HG03469 (cell line): Measurements from ENCODE around the gene DTD1.
"Not testable (repeated sequence)": the region's sequence is repeated elsewhere in the genome, so short reads cannot be mapped to it uniquely, and the experiment has no call there.

Source experiments
- ATAC-seq: cut with Tn5 transposase; IDR thresholded peaks from one replicate; pipeline ENCODE4 v1.9.1; 2021; ENCODE audit warnings: mild to moderate bottlenecking, moderate library complexity, moderate number of reproducible peaks; ENCODE audit not compliant: unreplicated experiment

DTD1 gene

GRCh38 chr20:18783385-18783959 lies 195.6 kb downstream of the DTD1 start:
- ATAC-seq, result no peak

DNA sequence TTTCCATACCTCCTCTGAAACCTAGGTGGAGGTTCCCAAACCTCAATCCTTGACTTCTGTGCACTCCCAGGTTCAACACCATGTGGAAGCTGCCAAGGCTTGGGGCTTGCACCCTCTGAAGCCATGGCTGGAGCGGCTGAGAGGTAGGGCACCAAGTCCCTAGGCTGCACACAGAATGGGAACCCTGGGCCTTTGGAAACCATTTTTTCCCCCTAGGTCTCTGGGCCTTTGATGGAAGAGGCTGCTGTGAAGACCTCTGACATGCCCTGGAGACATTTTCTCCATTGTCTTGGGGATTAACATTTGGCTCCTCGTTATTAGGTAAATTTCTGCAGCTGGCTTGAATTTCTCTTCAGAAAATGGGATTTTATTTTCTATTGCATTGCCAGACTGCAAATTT lies 199.2 kb downstream of the DTD1 start:
- ATAC-seq, result not testable (repeated sequence)

- no peak for ATAC-seq
These were observed 200.2 kb downstream of the DTD1 start for GRCh38 chr20:18788021-18788420.

- no peak for ATAC-seq
These were observed 202.9 kb downstream of the DTD1 start for GRCh38 chr20:18790787-18791186.

- ATAC-seq, result peak; percentile 98
These were observed 206.0 kb downstream of the DTD1 start for GRCh38 chr20:18793625-18794427.

DNA sequence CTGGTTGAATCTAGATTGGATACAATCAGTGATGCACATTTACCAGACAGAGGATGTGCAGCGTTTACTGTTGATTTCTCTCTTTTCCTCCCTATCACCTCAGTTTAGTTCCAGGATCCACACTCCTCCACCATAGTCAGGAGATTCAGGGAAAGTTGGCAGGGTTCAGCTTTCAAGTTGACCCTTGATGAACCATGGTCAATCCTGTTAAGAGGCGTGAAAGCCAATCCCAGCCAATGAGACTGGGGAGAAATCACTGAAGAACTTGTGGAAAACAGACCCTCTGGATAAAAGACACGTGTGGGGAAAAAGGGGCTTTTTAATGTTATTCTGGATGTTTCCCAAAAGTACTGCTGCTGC lies 206.6 kb downstream of the DTD1 start:
- ATAC-seq, result no peak

GRCh38 chr20:18795366-18795765 lies 207.5 kb downstream of the DTD1 start:
- no peak for ATAC-seq

DNA sequence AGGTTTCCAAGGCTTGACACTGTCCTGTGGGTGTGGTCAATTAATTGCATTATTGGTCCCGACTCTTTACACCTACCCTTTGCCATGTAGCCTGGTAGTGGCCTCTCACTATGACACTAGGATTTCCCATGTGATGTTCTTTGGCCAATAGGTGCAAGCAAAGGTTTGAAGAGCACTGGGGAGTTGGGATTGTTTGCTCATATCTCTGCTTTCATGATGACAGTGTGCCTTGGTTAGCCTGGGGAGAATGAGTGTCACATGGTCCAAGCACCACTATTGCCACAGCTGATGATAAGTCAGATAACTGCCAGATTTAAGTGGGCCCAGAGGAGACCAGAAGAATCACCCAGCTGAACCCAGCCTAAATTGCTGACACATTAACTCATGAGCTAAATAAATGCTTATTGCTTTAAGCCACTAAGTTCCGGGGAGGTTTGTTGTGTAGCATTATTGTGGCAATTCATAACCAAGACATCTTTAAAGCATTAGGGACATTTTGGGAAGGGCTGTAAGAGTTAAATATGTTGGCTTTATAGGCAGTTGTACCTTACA lies 208.5 kb downstream of the DTD1 start:
- no peak for ATAC-seq

GRCh38 chr20:18801516-18801915 lies 213.7 kb downstream of the DTD1 start:
- no peak for ATAC-seq

DNA sequence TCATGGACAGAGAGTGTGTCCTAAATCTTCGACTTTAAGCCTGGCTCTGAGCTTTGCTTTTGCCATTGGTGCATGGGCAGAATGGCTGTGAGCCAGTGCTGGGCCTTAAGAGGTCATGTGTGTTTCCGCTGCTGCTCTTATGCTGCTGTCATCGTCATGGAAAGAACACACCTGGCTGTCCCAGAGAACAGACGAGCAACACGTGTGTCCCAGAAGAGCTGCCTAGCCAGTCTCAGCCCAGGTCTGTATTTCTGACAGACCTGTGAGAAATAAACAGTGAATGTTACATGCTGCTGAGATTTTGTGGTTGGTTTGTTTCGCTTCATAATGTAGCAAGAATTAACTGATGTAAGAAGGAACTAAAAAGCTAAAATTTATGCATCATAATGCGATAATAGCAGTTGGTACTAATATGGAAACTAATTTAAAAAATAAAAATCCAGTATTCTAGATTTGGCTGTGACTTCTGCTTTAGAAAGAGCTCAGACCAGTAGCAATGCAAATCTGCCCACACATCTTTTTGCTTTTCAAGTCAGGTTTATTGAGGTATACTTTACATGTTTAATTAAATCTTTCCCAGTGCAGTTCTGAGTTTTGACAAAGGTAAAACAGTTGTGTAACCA lies 214.3 kb downstream of the DTD1 start:
- ATAC-seq, result peak; percentile 68

- no peak for ATAC-seq
These were observed 218.0 kb downstream of the DTD1 start for GRCh38 chr20:18805881-18806280.

- ATAC-seq, result no peak
These were observed 220.9 kb downstream of the DTD1 start for GRCh38 chr20:18808712-18809111.

GRCh38 chr20:18811186-18811585 lies 223.3 kb downstream of the DTD1 start:
- no peak for ATAC-seq

GRCh38 chr20:18811904-18812303 lies 224.1 kb downstream of the DTD1 start:
- ATAC-seq, result no peak

GRCh38 chr20:18813483-18813882 lies 225.6 kb downstream of the DTD1 start, which contains the start of gene SCP2D1:
Gene SCP2D1 (plus strand): TSS chr20:18813783. CDS start chr20:18813816, 33 bp downstream.
- no peak for ATAC-seq

DNA sequence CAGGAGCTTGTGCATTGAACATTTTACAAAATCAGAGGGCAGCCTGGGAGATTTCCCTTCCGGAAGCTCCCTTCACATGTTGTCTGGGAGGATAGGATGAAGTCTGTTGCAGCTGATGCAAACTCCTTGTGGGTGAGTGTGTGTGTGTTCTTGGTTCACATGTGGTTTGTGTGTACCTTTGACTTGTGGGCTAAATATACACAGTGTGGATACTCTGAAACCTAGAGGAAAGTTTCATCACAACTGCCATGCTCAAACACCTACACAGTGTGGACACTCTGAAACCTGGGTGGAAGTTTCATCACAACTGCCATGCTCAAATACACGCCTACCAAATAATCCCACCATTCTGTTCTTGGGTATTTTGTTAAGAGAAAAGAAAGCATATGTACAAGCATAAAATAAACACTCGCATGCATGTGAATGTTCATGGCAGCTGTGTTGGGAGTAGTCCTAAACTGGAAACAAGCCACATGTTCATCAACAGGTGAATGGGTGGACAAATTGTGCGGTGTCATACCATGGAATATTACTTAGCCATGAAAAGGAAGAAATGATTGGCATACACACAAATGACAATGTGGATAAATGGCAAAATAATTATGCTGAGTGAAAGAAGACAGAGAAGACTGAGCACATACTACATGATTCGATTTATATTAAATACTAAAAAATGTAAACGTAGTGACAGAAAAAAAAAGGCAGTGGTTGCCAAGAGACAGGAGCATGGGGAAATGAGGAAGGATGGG lies 227.5 kb downstream of the DTD1 start:
- ATAC-seq, result no peak
